GM12891 (cell line): Measurements from ENCODE around the gene AGBL3.

ENCODE experiments used
- POLR2A ChIP-seq: IDR thresholded peaks from 2 replicates; pipeline ENCODE4 v1.6.1; 2011; ENCODE audit warnings: low read depth, low read length, control low read depth
- POLR2AphosphoS5 ChIP-seq: IDR thresholded peaks from 2 replicates; pipeline ENCODE4 v1.6.1; 2011; ENCODE audit warnings: low read depth, low read length, control low read depth
- POU2F2 ChIP-seq: IDR thresholded peaks from 2 replicates; pipeline ENCODE4 v1.6.1; 2011; ENCODE audit warnings: low read depth, mild to moderate bottlenecking, control low read depth, low read length, moderate library complexity
- SPI1 ChIP-seq: IDR thresholded peaks from 2 replicates; pipeline ENCODE4 v1.6.1; 2011; ENCODE audit warnings: low read depth, low read length, control low read depth
- TAF1 ChIP-seq: IDR thresholded peaks from 2 replicates; pipeline ENCODE4 v1.6.1; 2011; ENCODE audit warnings: low read depth, low read length, control low read depth

- TF ChIP-seq POLR2A (no peak), TAF1 (no peak), POLR2AphosphoS5 (no peak), SPI1 (no peak), POU2F2 (no peak)
Measured at GRCh38 chr7:135079068-135079467, 92.8 kb downstream of the AGBL3 start.
